IPS DF 19.7 (cell line): ENCODE measurements around the gene ATP6V1C2.
"Not testable (repeated sequence)": the region's sequence is repeated elsewhere in the genome, so short reads cannot be mapped to it uniquely, and the experiment has no call there.

Experiments
- DNase-seq: peaks from one replicate; pipeline ENCODE4 v3.0.0-alpha.2; 2013; ENCODE audit warnings: low read depth, low spot score

ATP6V1C2 gene

GRCh38 chr2:10813163-10814138 is 92.0 kb downstream of the ATP6V1C2 start:
- DNase-seq, result not testable (repeated sequence)

GRCh38 chr2:10814142-10814541 is 92.7 kb downstream of the ATP6V1C2 start:
- DNase-seq, result no peak

- no peak for DNase-seq
Observed at GRCh38 chr2:10814571-10815331, 93.3 kb downstream of the ATP6V1C2 start.

- no peak for DNase-seq
Observed at GRCh38 chr2:10817413-10817812, 96.0 kb downstream of the ATP6V1C2 start.

- DNase-seq, result not testable (repeated sequence)
Observed at GRCh38 chr2:10818305-10818704, 96.9 kb downstream of the ATP6V1C2 start.

- DNase-seq, result no peak
Observed at GRCh38 chr2:10818984-10819383, 97.6 kb downstream of the ATP6V1C2 start.

- DNase-seq, result no peak
Observed at GRCh38 chr2:10819714-10820314, 98.4 kb downstream of the ATP6V1C2 start.

GRCh38 chr2:10820562-10820961 is 99.1 kb downstream of the ATP6V1C2 start:
- no peak for DNase-seq

GRCh38 chr2:10820978-10821695 is 99.7 kb downstream of the ATP6V1C2 start:
- no peak for DNase-seq

- DNase-seq, result no peak
Observed at GRCh38 chr2:10824191-10824590, 102.8 kb downstream of the ATP6V1C2 start.

- DNase-seq, result no peak
Observed at GRCh38 chr2:10826026-10826425, 104.6 kb downstream of the ATP6V1C2 start.

- no peak for DNase-seq
Observed at GRCh38 chr2:10826625-10827024, 105.2 kb downstream of the ATP6V1C2 start.

GRCh38 chr2:10828346-10828745 is 106.9 kb downstream of the ATP6V1C2 start:
- no peak for DNase-seq

GRCh38 chr2:10829299-10829698 is 107.9 kb downstream of the ATP6V1C2 start:
- DNase-seq, result no peak

- no peak for DNase-seq
Observed at GRCh38 chr2:10830203-10830602, 108.8 kb downstream of the ATP6V1C2 start.

GRCh38 chr2:10830641-10831399 is 109.4 kb downstream of the ATP6V1C2 start:
- no peak for DNase-seq

- DNase-seq, result no peak
Observed at GRCh38 chr2:10831400-10831985, 110.1 kb downstream of the ATP6V1C2 start.

- no peak for DNase-seq
Observed at GRCh38 chr2:10832203-10832936, 110.9 kb downstream of the ATP6V1C2 start.

- DNase-seq, result no peak
Observed at GRCh38 chr2:10833021-10833420, 111.6 kb downstream of the ATP6V1C2 start.
